Bronchial epithelial cell (primary cell): ENCODE results near the gene FTH1. TPM values are rescaled to one million over a fixed set of nuclear protein-coding genes. Genes with fewer than 3 reads are reported as not detected.
A peak's percentile ranks its signal among the peaks of the same experiment; 100 is the strongest.

Experiments used
- DNase-seq: peaks from one replicate; pipeline ENCODE4 v3.0.0-alpha.2; 2010; ENCODE audit warnings: low read depth
- FAIRE-seq: peaks from 2 replicates; lab custom pipeline; 2011; peaks lifted over from hg19 to GRCh38; lab: Jason Lieb, UNC
- H3K27me3 ChIP-seq: 2 replicates; pipeline ENCODE4 v1.5.1; 2011; ENCODE audit warnings: low read length; ENCODE audit not compliant: control insufficient read depth, insufficient read depth
- H3K36me3 ChIP-seq: 2 replicates; pipeline ENCODE4 v1.5.1; 2011; ENCODE audit warnings: low read length; ENCODE audit not compliant: control insufficient read depth, insufficient read depth
- H3K4me3 ChIP-seq: 2 replicates; pipeline ENCODE4 v1.5.1; 2011; ENCODE audit warnings: mild to moderate bottlenecking, low read depth, low read length, control low read depth
- total RNA-seq: library from RNA; depleted of rRNA; stranded (reverse); fragments of >200 nt; gene quantifications from 2 replicates; pipeline ENCODE4 v1.2.1, GENCODE V29; 2014
- TF ChIP-seq, protein P1 (sequence below): IDR thresholded peaks from 2 replicates; pipeline ENCODE4 v1.5.1; 2011; ENCODE audit warnings: mild to moderate bottlenecking, moderate library complexity, low read length, control low read depth, inconsistent platforms; ENCODE audit not compliant: insufficient read depth, severe bottlenecking

FTH1 gene
- total RNA-seq, 1 donor from 2014 or later, result 1,591 TPM

DNA sequence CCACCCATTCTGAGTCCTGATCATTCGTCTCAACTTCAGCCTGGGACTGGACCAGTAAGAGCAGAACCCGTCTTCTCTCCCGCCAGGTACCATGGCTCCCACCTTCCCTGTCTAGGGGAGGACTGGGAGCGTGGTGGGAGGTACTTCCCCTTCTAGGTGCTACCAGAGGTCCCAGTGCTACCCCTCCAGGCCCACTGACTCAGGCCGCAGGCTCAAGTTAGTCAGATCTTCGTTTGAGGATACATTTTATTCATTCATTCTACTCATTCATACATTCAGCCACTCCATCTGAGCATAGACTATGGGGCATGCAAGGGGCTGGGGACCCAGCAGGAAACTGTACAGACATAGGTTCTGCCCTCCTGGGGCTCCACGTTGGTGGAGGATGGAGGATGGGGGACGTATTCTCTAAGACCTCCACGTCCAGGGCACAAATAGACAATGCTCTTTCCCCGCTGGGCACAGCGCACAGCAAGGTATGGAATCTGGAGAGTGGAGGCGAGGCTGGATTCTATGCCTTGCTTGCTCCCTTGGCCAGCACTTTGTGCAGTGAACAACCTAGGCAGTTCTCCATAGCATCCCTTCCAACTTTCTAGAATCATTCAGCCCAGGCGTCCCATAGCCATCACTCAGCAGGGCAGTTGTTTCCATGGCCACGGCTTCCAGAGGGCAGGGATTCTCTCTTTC is 49.0 kb downstream of the FTH1 start:
- Histone ChIP-seq H3K4me3 (no peak overlapping the region), H3K27me3 (peaks cover 25% of the 10 kb centered on the region), H3K36me3 (no peaks in the 10 kb centered on the region)
- TF ChIP-seq, protein P1, sequence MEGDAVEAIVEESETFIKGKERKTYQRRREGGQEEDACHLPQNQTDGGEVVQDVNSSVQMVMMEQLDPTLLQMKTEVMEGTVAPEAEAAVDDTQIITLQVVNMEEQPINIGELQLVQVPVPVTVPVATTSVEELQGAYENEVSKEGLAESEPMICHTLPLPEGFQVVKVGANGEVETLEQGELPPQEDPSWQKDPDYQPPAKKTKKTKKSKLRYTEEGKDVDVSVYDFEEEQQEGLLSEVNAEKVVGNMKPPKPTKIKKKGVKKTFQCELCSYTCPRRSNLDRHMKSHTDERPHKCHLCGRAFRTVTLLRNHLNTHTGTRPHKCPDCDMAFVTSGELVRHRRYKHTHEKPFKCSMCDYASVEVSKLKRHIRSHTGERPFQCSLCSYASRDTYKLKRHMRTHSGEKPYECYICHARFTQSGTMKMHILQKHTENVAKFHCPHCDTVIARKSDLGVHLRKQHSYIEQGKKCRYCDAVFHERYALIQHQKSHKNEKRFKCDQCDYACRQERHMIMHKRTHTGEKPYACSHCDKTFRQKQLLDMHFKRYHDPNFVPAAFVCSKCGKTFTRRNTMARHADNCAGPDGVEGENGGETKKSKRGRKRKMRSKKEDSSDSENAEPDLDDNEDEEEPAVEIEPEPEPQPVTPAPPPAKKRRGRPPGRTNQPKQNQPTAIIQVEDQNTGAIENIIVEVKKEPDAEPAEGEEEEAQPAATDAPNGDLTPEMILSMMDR, result no peak
- FAIRE-seq (no peak), DNase-seq (no peak)

DNA sequence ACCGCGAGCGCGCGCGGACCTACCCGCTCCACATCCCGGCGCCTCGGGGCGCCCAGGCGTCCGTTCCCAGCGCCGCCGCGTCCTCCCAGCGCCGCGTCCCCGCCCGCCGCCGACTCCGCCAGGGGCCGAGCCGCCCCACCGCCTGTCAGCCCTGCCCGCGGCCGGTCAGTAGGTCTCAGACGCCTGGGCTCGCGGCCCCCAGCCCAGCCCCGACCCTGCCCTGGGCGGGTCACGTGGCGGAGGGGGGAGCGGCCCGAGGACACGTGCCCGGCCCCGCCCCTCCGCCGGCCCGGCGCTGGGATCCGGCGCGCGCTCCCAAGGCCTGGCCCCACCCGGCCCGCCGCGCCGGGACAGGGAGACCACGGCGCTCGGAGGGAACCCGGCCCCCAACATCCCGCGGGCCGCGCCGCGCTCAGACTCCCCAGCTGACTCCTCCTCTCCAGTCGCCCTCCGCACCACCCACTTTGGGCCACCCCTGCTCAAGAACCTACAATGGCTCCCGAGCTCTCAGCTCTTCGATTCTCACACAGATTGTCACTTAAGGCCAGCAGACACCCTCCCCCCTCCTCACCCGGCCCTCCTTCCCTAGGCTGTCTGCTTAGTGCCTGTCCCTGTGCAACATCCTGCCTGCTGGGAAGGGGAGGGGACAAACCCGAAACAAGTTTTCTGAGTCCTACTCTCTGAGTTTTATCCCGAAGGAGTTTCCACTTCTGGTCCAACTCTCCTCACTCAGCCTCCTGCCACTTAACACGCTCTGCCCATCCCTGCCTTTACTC is 49.9 kb downstream of the FTH1 start, which contains the start of gene RAB3IL1:
TSS of gene RAB3IL1 (minus strand) at position 233 of the 776 bp plus-strand sequence. CDS start at position 34, 199 bp downstream.
- DNase-seq (no peak), FAIRE-seq (no peak)
- Histone ChIP-seq H3K4me3 (peak within 1 kb of the TSS; percentile 33), H3K36me3 (no peaks in the 10 kb centered on the region), H3K27me3 (peaks cover 25% of the 10 kb centered on the region)
- TF ChIP-seq, protein P1, result no peak

DNA sequence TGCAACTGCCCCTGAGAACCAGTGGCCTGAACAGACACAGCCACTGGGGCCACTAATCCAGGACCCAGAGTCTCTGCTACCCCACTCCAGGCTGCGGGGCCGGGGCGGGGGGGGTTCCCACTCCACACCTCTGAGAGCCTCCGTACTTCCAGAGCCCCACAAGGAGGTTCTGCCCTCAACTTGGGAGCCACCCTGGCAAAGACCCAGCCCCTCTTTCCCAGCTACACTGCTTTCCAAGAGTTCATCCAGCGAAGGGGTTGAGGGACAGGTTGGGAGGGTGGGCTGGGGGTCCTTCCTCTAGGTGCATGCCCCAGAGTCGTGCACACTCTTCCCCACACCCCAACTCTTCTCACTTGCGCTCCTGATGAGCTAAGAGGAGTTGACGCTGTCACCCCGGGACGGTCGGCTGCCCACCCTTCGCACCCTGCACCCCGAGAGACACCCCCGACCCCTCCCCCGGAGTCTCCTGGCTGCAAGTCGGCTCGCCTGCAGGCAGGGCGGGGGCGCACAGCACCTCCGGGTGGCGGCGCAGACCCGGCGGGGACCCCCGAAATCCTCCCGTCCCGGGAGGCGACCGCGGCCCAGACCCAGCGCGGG is 50.6 kb downstream of the FTH1 start:
- DNase-seq, result no peak
- TF ChIP-seq, protein P1, result no peak
- H3K36me3 ChIP-seq, result no peaks in the 10 kb centered on the region
- H3K4me3 ChIP-seq, result peak overlapping the region; percentile 33
- peaks cover 25% of the 10 kb centered on the region for H3K27me3 ChIP-seq
- no peak for FAIRE-seq

DNA sequence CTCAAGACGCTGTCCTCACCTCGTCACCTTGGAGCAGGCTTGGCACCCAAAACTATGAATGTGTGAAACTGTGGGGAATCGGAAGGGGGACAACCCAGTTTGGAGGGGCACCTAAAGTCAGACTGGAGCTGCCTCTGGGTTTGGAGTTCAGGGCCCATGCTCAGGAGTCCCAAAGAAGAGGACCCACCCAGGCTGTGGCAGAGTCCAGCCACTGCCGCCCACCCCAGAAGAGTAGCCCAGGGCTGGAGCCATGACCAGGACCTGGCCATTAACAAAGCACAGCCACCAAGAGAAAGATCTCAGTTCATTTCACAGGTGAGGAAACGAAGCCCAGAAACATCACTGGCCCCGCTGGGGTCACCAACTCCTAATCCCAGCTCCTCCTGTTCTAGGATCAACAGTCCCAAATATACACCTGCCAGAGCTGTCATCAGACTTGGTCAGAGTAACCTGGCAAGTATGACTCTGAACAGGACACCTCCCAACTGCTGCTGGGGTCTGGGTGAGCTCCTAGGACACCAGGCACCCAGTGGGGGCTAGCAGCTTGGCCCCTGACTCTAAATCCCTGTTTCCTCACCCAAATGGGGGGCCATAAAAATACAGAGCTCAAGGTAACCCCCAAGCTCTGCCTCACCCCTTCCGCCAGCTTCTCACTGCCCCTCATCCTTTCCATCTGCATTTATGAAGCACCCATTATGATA is 52.8 kb downstream of the FTH1 start:
- no peak overlapping the region for H3K4me3 ChIP-seq
- FAIRE-seq, result no peak
- H3K27me3 ChIP-seq, result peaks cover 23% of the 10 kb centered on the region
- TF ChIP-seq, protein P1, result no peak
- no peaks in the 10 kb centered on the region for H3K36me3 ChIP-seq
- no peak for DNase-seq

Other genes with a start within 250 kb of the FTH1 start
- under 0.01 and 0.13 TPM in 2 replicates for gene MYRF, start 215.0 kb downstream of the FTH1 start, total RNA-seq
- gene TMEM258, start 175.0 kb downstream of the FTH1 start, total RNA-seq, result 61.3 and 159 TPM in 2 replicates
- 5.9 and 9.7 TPM in 2 replicates for gene FEN1, start 174.7 kb downstream of the FTH1 start, total RNA-seq
- gene FADS1, start 150.6 kb downstream of the FTH1 start, total RNA-seq, result 23.2 and 46.9 TPM in 2 replicates
- gene FADS2, start 139.3 kb downstream of the FTH1 start, total RNA-seq, result 15.2 and 34.2 TPM in 2 replicates
- gene FADS3, start 76.1 kb downstream of the FTH1 start, total RNA-seq, result 31.9 and 66.2 TPM in 2 replicates
- 0.90 and 1.1 TPM in 2 replicates for gene RAB3IL1, start 50.1 kb downstream of the FTH1 start, total RNA-seq
- gene BEST1, start 17.3 kb downstream of the FTH1 start, total RNA-seq, result 3.7 and 5.2 TPM in 2 replicates
- gene INCENP, start 156.4 kb upstream of the FTH1 start, total RNA-seq, result 3.4 and 5.8 TPM in 2 replicates
- gene SCGB1D1, start 222.6 kb upstream of the FTH1 start, total RNA-seq, result not detected in 2 replicates
- gene SCGB2A1, start 241.0 kb upstream of the FTH1 start, total RNA-seq, result not detected in 2 replicates